Activated CD4-positive, alpha-beta memory T cell treated with anti-CD3 and anti-CD28 coated beads for 36 hours (primary cell): ENCODE results near the gene C19orf12. TPM values are rescaled to one million over a fixed set of nuclear protein-coding genes. Genes with fewer than 3 reads are reported as not detected.

Experiments used
- CTCF ChIA-PET: fragments of 350-600 bp; sonication (Branson Sonifier 250); formaldehyde crosslinking; loops from one replicate; lab custom pipeline; 2021; ENCODE audit warnings: antibody characterized with exemption, inconsistent platforms; lab: Charles Lee
- POLR2A ChIA-PET: fragments of 350-600 bp; sonication (Branson Sonifier 250); formaldehyde crosslinking; loops from one replicate; lab custom pipeline; 2021; ENCODE audit warnings: antibody characterized with exemption; lab: Charles Lee
- DNase-seq: peaks from one replicate; pipeline ENCODE4 v3.0.0-alpha.2; 2020
- H3K27ac Mint-ChIP-seq: one replicate; pipeline ENCODE4 v1.8.0; 2021; ENCODE audit warnings: mixed read lengths
- H3K27me3 Mint-ChIP-seq: one replicate; pipeline ENCODE4 v1.8.0; 2021; ENCODE audit warnings: mixed read lengths
- H3K36me3 Mint-ChIP-seq: one replicate; pipeline ENCODE4 v1.8.0; 2021; ENCODE audit warnings: mixed read lengths
- H3K4me1 Mint-ChIP-seq: one replicate; pipeline ENCODE4 v1.8.0; 2021; ENCODE audit warnings: low read depth, mixed read lengths
- H3K4me3 Mint-ChIP-seq: one replicate; pipeline ENCODE4 v1.8.0; 2021; ENCODE audit warnings: mild to moderate bottlenecking, mixed read lengths
- H3K9me3 Mint-ChIP-seq: one replicate; pipeline ENCODE4 v1.8.0; 2021; ENCODE audit warnings: mixed read lengths
- intact Hi-C: fragments of 100-400 bp; cut with micrococcal nuclease; formaldehyde crosslinking; loops from one replicate; pipeline ENCODE4 v1.15.1; 2023
- total RNA-seq, 2 experiments: library from RNA; stranded (reverse); gene quantifications; one replicate each; pipeline ENCODE4 v1.2.3, GENCODE V29; 2021

The C19orf12 gene
- total RNA-seq, 2 experiments from 2014 or later, result 32.6 to 32.8 TPM

DNA sequence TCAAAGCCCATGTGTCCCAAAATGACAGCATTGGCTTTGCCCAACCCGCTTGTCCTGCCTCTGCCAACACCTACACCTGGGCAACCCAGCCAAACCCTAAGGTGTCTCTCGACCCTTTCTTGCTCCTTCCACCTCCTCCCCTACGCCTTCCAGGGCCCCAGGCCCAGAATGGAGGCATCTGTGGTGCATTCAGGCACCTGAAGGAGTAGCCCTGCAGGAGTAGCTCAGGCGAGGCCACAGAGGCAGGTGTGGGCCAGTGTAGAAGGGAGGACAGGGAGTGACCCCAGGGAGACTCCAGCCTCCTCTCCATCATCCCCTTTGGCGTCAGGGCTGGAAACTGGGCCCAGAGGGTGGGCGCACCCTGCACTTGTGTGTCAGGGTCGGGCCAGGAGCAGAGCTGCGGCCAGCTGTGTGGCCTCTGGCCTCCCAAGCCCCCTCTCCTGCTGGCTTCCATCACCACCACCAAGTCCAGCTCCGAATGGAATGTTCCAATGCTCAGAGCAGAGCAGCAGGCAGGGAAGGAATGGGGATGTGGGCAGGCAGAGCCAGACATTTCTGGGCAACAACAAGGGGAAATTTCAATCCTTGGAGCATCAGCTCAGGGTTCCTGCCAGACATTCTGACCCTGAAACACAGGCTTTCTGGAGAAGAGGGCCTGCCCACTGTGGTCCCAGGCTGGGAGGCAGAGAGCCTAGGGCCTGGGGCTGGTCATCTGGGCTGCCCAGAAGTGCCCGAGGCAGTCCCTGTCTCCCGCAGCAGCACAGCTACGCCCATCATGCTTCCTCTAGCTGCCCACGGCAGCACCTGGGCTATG lies 33.4 kb downstream of the C19orf12 start:
- ChIA-PET POLR2A (interaction anchor here (2.2 to 6.3 kb wide), 2 partner anchors 9 to 14 kb away, joined by 16 to 37 read pairs; partner anchors contain the start of gene PLEKHF1), CTCF (interaction anchor here (1.1 to 2.6 kb wide), 9 partner anchors 9 to 74 kb away, joined by 3 to 11 read pairs (median 7); partner anchors contain the start of genes C19orf12 and PLEKHF1)

DNA sequence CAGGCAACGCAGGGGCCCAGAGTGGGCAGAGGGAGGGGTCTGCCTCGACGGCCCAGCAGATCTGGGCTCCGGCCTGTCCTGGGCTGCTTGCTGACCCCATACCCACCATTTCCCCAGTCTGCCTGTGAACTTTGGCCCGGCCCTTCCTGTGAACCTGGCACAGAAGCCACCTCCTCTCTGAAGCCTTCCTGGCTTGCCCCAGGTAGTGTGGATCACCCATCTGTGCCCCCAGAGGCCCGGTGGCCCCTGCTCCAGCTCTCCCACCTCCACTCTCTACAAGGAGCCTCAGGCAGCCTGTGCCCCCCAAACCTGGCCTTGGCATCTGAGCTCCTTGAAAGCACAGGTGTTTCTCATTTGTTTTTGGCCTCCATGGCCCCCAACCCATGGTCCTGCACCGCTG lies 34.1 kb downstream of the C19orf12 start:
- intact Hi-C loops, result loop anchor here (1.0 kb wide), 2 partner anchors 10 to 14 kb away; no protein-coding TSS in a partner anchor
- peak overlapping the region; percentile 89 for H3K27ac Mint-ChIP-seq
- peaks cover 8% of the 10 kb centered on the region for H3K36me3 Mint-ChIP-seq
- ChIA-PET POLR2A (interaction anchor here (2.2 to 6.3 kb wide), 2 partner anchors 9 to 14 kb away, joined by 16 to 37 read pairs; partner anchors contain the start of gene PLEKHF1), CTCF (interaction anchor here (1.3 to 2.6 kb wide), 7 partner anchors 9 to 70 kb away, joined by 3 to 11 read pairs (median 8); partner anchors contain the start of genes C19orf12 and PLEKHF1)
- peak overlapping the region; percentile 63 for H3K4me3 Mint-ChIP-seq
- no peaks in the 10 kb centered on the region for H3K27me3 Mint-ChIP-seq
- peaks cover 53% of the 10 kb centered on the region for H3K4me1 Mint-ChIP-seq
- no peaks in the 10 kb centered on the region for H3K9me3 Mint-ChIP-seq
- DNase-seq, result no peak

More for the DNA sequence above, 33.4 kb downstream of the C19orf12 start:
- Mint-ChIP-seq H3K4me3 (peak overlapping the region; percentile 63), H3K4me1 (peaks cover 52% of the 10 kb centered on the region), H3K9me3 (no peaks in the 10 kb centered on the region), H3K27ac (peak overlapping the region; percentile 89), H3K27me3 (no peaks in the 10 kb centered on the region), H3K36me3 (peaks cover 4% of the 10 kb centered on the region)
- intact Hi-C loops, result no loop called here
- DNase-seq, result no peak

DNA sequence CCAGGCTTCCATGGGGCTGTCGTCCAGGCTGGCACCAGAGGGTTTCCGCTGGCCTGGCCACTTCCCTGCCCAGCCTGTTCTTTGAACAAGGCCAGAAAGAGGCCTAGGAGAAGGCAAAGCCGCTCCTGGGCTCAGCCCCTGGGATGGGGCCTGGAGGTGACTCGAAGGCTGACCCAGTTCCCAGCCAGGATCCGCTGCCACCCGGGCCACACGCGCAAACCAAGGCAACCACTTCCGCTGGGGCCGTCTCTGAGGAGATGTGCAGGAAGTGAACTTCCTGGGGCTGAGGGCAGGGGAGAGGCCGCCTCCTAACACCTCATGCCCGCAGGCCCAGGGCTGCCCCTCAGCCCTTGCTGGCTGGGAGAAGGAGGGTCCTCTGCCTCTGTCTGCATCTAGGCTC lies 34.6 kb downstream of the C19orf12 start:
- DNase-seq, result peak; percentile 94
- peak overlapping the region; percentile 89 for H3K27ac Mint-ChIP-seq
- H3K4me1 Mint-ChIP-seq, result peaks cover 58% of the 10 kb centered on the region
- ChIA-PET POLR2A (interaction anchor here (2.2 to 6.3 kb wide), 2 partner anchors 8 to 13 kb away, joined by 16 to 37 read pairs; partner anchors contain the start of gene PLEKHF1), CTCF (interaction anchor here (0.8 to 4.2 kb wide), 9 partner anchors 9 to 69 kb away, joined by 3 to 21 read pairs (median 7); partner anchors contain the start of genes C19orf12 and PLEKHF1)
- H3K4me3 Mint-ChIP-seq, result peak overlapping the region; percentile 63
- H3K27me3 Mint-ChIP-seq, result no peaks in the 10 kb centered on the region
- no peaks in the 10 kb centered on the region for H3K9me3 Mint-ChIP-seq
- peaks cover 13% of the 10 kb centered on the region for H3K36me3 Mint-ChIP-seq
- intact Hi-C loops, result loop anchor here (1.0 kb wide), 2 partner anchors 9 to 13 kb away; no protein-coding TSS in a partner anchor

- Mint-ChIP-seq H3K4me1 (peaks cover 66% of the 10 kb centered on the region), H3K4me3 (peak overlapping the region; percentile 4), H3K36me3 (peaks cover 17% of the 10 kb centered on the region), H3K27me3 (no peaks in the 10 kb centered on the region), H3K27ac (peak overlapping the region; percentile 90), H3K9me3 (no peaks in the 10 kb centered on the region)
- intact Hi-C loops, result loop anchor here (1.0 kb wide), 2 partner anchors 8 to 12 kb away; no protein-coding TSS in a partner anchor
- CTCF ChIA-PET, result interaction anchor here (0.8 to 4.2 kb wide), 8 partner anchors 8 to 69 kb away, joined by 3 to 21 read pairs (median 6); partner anchors contain the start of gene PLEKHF1
- no peak for DNase-seq
- POLR2A ChIA-PET, result interaction anchor here (1.9 to 6.3 kb wide), 2 partner anchors 12 to 73 kb away, joined by 7 to 37 read pairs; partner anchors contain the start of genes PLEKHF1 and POP4
Measured at GRCh38 chr19:29679598-29680210, 35.4 kb downstream of the C19orf12 start.

DNA sequence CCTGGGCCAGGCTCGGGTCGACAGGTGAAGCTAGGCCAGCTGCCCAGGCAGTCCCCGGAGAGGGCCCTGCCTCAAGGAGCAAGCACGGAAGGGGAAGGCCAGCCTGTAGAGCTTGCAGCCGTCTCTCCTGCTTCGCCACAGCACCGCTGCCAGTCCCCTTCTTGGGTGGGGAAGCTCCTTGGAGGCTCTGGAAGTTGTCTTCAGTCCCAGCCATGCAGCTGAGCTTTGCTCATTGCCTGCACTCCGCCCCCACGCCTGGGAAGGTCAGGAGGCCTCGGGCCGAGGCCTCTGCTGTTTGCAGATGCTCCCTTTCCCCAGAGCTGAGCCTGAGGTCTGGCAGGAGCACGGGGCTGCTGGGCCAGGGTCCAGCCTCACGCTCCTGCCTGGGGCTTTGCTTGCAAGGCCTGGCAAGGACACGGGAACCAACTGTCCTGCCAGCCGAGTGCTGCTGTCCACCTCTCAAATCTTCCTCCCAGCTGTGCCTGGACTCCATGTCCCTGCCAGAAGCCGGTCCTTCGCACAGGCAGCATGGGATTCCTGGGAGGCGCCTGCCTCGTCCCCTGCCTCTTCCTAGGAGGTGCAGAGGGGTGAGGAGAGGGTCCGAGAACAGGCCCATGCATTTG lies 36.5 kb downstream of the C19orf12 start:
- Mint-ChIP-seq H3K4me3 (no peak overlapping the region), H3K27ac (no peak overlapping the region), H3K36me3 (peaks cover 25% of the 10 kb centered on the region), H3K4me1 (peaks cover 71% of the 10 kb centered on the region), H3K9me3 (no peaks in the 10 kb centered on the region), H3K27me3 (no peaks in the 10 kb centered on the region)
- intact Hi-C loops, result no loop called here
- DNase-seq, result no peak
- POLR2A ChIA-PET, result interaction anchor here (0.8 to 6.3 kb wide), 4 partner anchors 8 to 72 kb away, joined by 3 to 37 read pairs (median 5); partner anchors contain the start of genes PLEKHF1 and POP4
- CTCF ChIA-PET, result interaction anchor here (0.6 to 4.2 kb wide), 7 partner anchors 10 to 68 kb away, joined by 3 to 21 read pairs (median 3); partner anchors contain the start of gene PLEKHF1

GRCh38 chr19:29677001-29677817 lies 37.9 kb downstream of the C19orf12 start:
- no peak for DNase-seq
- no peak overlapping the region for H3K4me3 Mint-ChIP-seq
- H3K36me3 Mint-ChIP-seq, result peaks cover 33% of the 10 kb centered on the region

DNA sequence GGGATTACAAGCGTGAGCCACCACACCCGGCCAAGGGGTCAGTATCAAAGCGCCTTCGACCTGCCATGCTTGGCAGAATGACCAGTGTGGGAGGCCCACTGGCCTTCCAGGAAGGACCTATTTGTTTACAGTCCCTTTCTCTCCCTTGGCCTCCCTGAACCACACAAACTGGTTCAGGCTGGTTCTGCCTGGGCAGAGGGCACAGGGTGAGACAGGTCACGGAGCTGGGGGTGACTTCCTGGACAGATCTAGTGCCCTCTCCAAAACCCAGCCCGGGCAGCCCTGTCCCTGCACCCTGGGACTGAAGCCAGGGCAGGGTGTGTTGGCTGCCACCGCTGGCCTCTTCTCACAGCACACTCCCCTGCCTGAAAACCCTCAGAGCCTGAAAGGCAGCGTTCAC lies 38.5 kb downstream of the C19orf12 start:
- no peaks in the 10 kb centered on the region for H3K9me3 Mint-ChIP-seq
- H3K36me3 Mint-ChIP-seq, result peaks cover 37% of the 10 kb centered on the region
- ChIA-PET CTCF (interaction anchor here (1.9 to 4.2 kb wide), 2 partner anchors 9 to 66 kb away, joined by 11 to 21 read pairs; no protein-coding TSS in a partner anchor), POLR2A (interaction anchor here (6.3 kb wide), 1 partner anchor 9 kb away, joined by 37 read pairs; the partner anchor contains the start of gene PLEKHF1)
- intact Hi-C loops, result no loop called here
- no peak for DNase-seq
- no peaks in the 10 kb centered on the region for H3K27me3 Mint-ChIP-seq
- H3K4me1 Mint-ChIP-seq, result peaks cover 85% of the 10 kb centered on the region
- peak overlapping the region; percentile 61 for H3K27ac Mint-ChIP-seq
- no peak overlapping the region for H3K4me3 Mint-ChIP-seq

More at GRCh38 chr19:29677001-29677817, 37.9 kb downstream of the C19orf12 start:
- ChIA-PET CTCF (interaction anchor here (0.7 to 4.2 kb wide), 5 partner anchors 9 to 66 kb away, joined by 3 to 21 read pairs (median 8); partner anchors contain the start of gene C19orf12), POLR2A (interaction anchor here (1.5 to 6.3 kb wide), 2 partner anchors 10 to 67 kb away, joined by 3 to 37 read pairs; partner anchors contain the start of gene PLEKHF1)
- no peaks in the 10 kb centered on the region for H3K27me3 Mint-ChIP-seq
- peak overlapping the region; percentile 61 for H3K27ac Mint-ChIP-seq
- no peaks in the 10 kb centered on the region for H3K9me3 Mint-ChIP-seq
- intact Hi-C loops, result no loop called here
- peaks cover 80% of the 10 kb centered on the region for H3K4me1 Mint-ChIP-seq

DNA sequence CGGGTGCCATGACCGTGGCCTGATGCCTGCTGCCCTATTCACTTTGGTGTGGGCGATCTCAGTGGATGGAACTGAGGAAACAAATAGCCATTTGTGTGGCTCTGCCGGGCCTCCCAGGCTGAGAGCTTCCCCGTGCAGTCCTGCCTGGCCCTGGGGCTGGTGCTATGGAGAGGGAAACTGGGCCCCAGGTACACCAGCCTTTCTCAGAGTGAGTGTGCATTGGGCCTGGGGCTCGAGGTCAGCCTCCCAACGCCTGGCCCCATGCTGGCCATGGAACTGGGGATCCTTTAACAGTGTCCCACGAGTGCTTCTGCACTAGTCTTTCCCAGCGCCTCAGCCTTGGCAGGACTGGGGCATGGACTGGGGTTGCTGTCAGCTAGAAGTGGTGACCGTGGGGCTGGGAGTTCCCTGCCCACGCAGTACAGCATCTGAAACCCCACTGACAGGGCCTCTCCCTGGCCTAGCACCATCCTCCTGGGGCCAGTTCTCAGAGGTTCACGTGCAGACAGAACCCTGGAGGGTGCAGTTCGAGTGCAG lies 39.3 kb downstream of the C19orf12 start:
- ChIA-PET POLR2A (interaction anchor here (0.7 kb wide), 1 partner anchor 10 kb away, joined by 3 read pairs; no protein-coding TSS in a partner anchor), CTCF (interaction anchor here (0.8 kb wide), 1 partner anchor 65 kb away, joined by 3 read pairs; no protein-coding TSS in a partner anchor)
- H3K4me1 Mint-ChIP-seq, result peaks cover 85% of the 10 kb centered on the region
- no peaks in the 10 kb centered on the region for H3K27me3 Mint-ChIP-seq
- peaks cover 46% of the 10 kb centered on the region for H3K36me3 Mint-ChIP-seq
- peak overlapping the region; percentile 64 for H3K27ac Mint-ChIP-seq
- intact Hi-C loops, result no loop called here
- H3K4me3 Mint-ChIP-seq, result no peak overlapping the region
- no peak for DNase-seq
- H3K9me3 Mint-ChIP-seq, result no peaks in the 10 kb centered on the region

- Mint-ChIP-seq H3K27me3 (no peaks in the 10 kb centered on the region), H3K9me3 (no peaks in the 10 kb centered on the region), H3K4me3 (no peak overlapping the region), H3K4me1 (peaks cover 85% of the 10 kb centered on the region), H3K27ac (peak overlapping the region; percentile 64), H3K36me3 (peaks cover 49% of the 10 kb centered on the region)
- no peak for DNase-seq
- intact Hi-C loops, result no loop called here
- ChIA-PET POLR2A (interaction anchor here (0.7 kb wide), 1 partner anchor 9 kb away, joined by 3 read pairs; no protein-coding TSS in a partner anchor), CTCF (interaction anchor here (0.8 to 4.7 kb wide), 2 partner anchors 64 to 65 kb away, joined by 3 to 45 read pairs; no protein-coding TSS in a partner anchor)
Measured at GRCh38 chr19:29675120-29675649, 39.9 kb downstream of the C19orf12 start.
